Stomach (tissue), 4 donors: ENCODE measurements around the gene SFMBT2.

ENCODE experiments used
- CTCF ChIP-seq, 7 experiments: fragments of 450-650 bp in 4 of 7; fragments of 200-600 bp in 3 of 7; sonication (generic) in 3 of 7; IDR thresholded peaks; one replicate each; pipeline ENCODE4 v1.5.1; 2016 to 2019; ENCODE audit warnings: antibody characterized with exemption in 7 of 7, control low read depth in 2 of 7, mild to moderate bottlenecking in 1 of 7
- EP300 ChIP-seq: sonication (generic); formaldehyde crosslinking; IDR thresholded peaks from one replicate; pipeline ENCODE4 v1.6.1; 2017; ENCODE audit warnings: antibody characterized with exemption
- POLR2A ChIP-seq, 4 donors: fragments of 450-650 bp; IDR thresholded peaks; one replicate each; pipeline ENCODE4 v1.6.1; 2016; ENCODE audit warnings: antibody characterized with exemption in 4 of 4, control low read depth in 2 of 4, mild to moderate bottlenecking in 1 of 4, moderate library complexity in 1 of 4
- POLR2AphosphoS5 ChIP-seq, 3 donors: sonication (generic); formaldehyde crosslinking; IDR thresholded peaks; one replicate each; pipeline ENCODE4 v1.6.1; 2016; ENCODE audit warnings: antibody characterized with exemption in 3 of 3

- TF ChIP-seq POLR2A (IDR thresholded peaks at IDR 0.05) (no peak), CTCF (IDR thresholded peaks at IDR 0.05) (no peak), EP300 (no peak), POLR2AphosphoS5 (IDR thresholded peaks at IDR 0.05) (no peak)
Measured at GRCh38 chr10:7337431-7338171, 73.2 kb downstream of the SFMBT2 start.
